OCI-LY7 (cell line): ENCODE results near the gene PCNT. TPM values are rescaled to one million over a fixed set of nuclear protein-coding genes. Genes with fewer than 3 reads are reported as not detected.
A peak's percentile ranks its signal among the peaks of the same experiment; 100 is the strongest.
"Not testable (repeated sequence)": the region's sequence is repeated elsewhere in the genome, so short reads cannot be mapped to it uniquely, and the experiment has no call there.

Source experiments
- BruUV-seq: library from RNA; stranded (reverse); fragments of 400-500 nt; replicated peaks from 2 replicates; lab custom pipeline; 2021; lab: Mats Ljungman, UMichigan
- CTCF ChIA-PET: fragments of 300-600 bp; sonication (Branson Sonifier 250); formaldehyde crosslinking; loops from one replicate; lab custom pipeline; 2022; ENCODE audit warnings: antibody characterized with exemption; ENCODE audit not compliant: unreplicated experiment; lab: Charles Lee
- POLR2A ChIA-PET: fragments of 300-600 bp; sonication (Branson Sonifier 250); formaldehyde crosslinking; loops from one replicate; lab custom pipeline; 2022; ENCODE audit warnings: antibody characterized with exemption; lab: Charles Lee
- DNase-seq: peaks from one replicate; pipeline ENCODE4 v3.0.0-alpha.2; 2015; ENCODE audit warnings: low spot score
- H2AFZ ChIP-seq: fragments of 200-600 bp; sonication (generic), shearing (Covaris generic); 2 replicates; pipeline ENCODE4 v1.6.1; 2014; ENCODE audit warnings: mild to moderate bottlenecking, antibody characterized with exemption, low read length, moderate library complexity
- H3K27ac ChIP-seq: fragments of 200-600 bp; sonication (generic); 2 replicates; pipeline ENCODE4 v1.5.1; 2014; ENCODE audit warnings: mixed run types, low read depth, mild to moderate bottlenecking, moderate library complexity, low read length, inconsistent platforms; ENCODE audit not compliant: poor library complexity, severe bottlenecking
- H3K36me3 ChIP-seq: fragments of 200-600 bp; sonication (generic); 2 replicates; pipeline ENCODE4 v1.6.1; 2014; ENCODE audit warnings: mild to moderate bottlenecking, antibody characterized with exemption, low read length, moderate library complexity, mixed read lengths; ENCODE audit not compliant: insufficient read depth
- H3K4me1 ChIP-seq: fragments of 200-600 bp; sonication (generic); 2 replicates; pipeline ENCODE4 v1.5.1; 2014; ENCODE audit warnings: mild to moderate bottlenecking, low read length; ENCODE audit not compliant: insufficient read depth, poor library complexity, severe bottlenecking
- H3K4me2 ChIP-seq: fragments of 200-600 bp; sonication (generic); 2 replicates; pipeline ENCODE4 v1.6.1; 2014; ENCODE audit warnings: mild to moderate bottlenecking, low read length
- H3K4me3 ChIP-seq: fragments of 200-600 bp; sonication (generic); 2 replicates; pipeline ENCODE4 v1.5.1; 2014; ENCODE audit warnings: mild to moderate bottlenecking, low read depth, low read length; ENCODE audit not compliant: poor library complexity, severe bottlenecking
- H3K79me2 ChIP-seq: fragments of 200-600 bp; sonication (generic); 2 replicates; pipeline ENCODE4 v1.6.1; 2016; ENCODE audit warnings: low read depth, mild to moderate bottlenecking, low read length, moderate library complexity, mixed read lengths; ENCODE audit not compliant: insufficient read depth
- H3K9me2 ChIP-seq: fragments of 200-600 bp; sonication (generic); 2 replicates; pipeline ENCODE4 v1.6.1; 2016; ENCODE audit warnings: mild to moderate bottlenecking, low read length, mixed read lengths; ENCODE audit not compliant: insufficient read depth
- H3K9me3 ChIP-seq: fragments of 200-600 bp; sonication (generic); 2 replicates; pipeline ENCODE4 v1.6.1; 2014; ENCODE audit warnings: mild to moderate bottlenecking, mixed run types, low read length, mixed read lengths
- H4K20me1 ChIP-seq: fragments of 200-600 bp; sonication (generic); 2 replicates; pipeline ENCODE4 v1.6.1; 2014; ENCODE audit warnings: mild to moderate bottlenecking, antibody characterized with exemption, low read length, moderate library complexity, mixed read lengths; ENCODE audit not compliant: insufficient read depth
- EZH2phosphoT487 ChIP-seq: fragments of 200-600 bp; sonication (generic); IDR thresholded peaks from 2 replicates; pipeline ENCODE4 v1.6.1; 2018; ENCODE audit warnings: low read depth, borderline replicate concordance, mild to moderate bottlenecking, mixed run types, antibody characterized with exemption, low read length, moderate library complexity, mixed read lengths
- intact Hi-C: fragments of 100-400 bp; cut with micrococcal nuclease; formaldehyde crosslinking; loops from one replicate; pipeline ENCODE4 v1.10.0; 2022; ENCODE audit not compliant: unreplicated experiment
- total RNA-seq, 2 experiments: library from RNA; depleted of rRNA in 1 of 2; stranded (reverse); fragments of >200 nt in 1 of 2; shearing (Covaris generic) in 1 of 2; gene quantifications; 2 replicates each; pipeline ENCODE4 v1.2.3, GENCODE V29; 2014 to 2022
- TF ChIP-seq, protein P1 (sequence below): fragments of 200-600 bp; sonication (generic); conservative IDR thresholded peaks from 2 replicates; pipeline ENCODE4 v1.5.1; 2014; ENCODE audit warnings: mild to moderate bottlenecking, antibody characterized with exemption, low read length, moderate library complexity, mixed read lengths

PCNT gene
- total RNA-seq, 2 experiments from 2014 or later = 48.4 to 84.1 TPM

DNA sequence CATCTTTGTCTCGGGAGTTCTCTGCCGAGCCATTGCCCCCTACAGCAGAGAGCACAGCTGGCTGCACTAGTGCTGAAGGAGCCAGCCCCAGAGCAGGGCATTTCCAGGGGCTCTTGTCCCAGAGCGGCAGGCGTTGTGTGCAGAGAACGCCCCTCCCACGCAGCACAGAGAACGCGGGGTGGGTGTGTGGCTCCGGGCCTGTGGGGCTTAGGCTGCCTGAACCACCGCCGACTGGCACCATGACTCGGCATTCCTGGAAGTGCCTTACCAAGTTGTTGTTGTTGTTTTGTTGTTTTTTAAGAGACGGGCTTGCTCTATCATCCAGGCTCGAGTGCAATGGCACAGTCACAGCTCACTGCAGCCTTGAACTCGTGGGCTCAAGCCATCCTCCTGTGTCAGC, 119.0 kb downstream of the PCNT start:
- H3K4me3 ChIP-seq = no peak overlapping the region
- no peak overlapping the region for H2AFZ ChIP-seq
- H3K79me2 ChIP-seq = no peaks in the 10 kb centered on the region
- TF ChIP-seq, protein P1, sequence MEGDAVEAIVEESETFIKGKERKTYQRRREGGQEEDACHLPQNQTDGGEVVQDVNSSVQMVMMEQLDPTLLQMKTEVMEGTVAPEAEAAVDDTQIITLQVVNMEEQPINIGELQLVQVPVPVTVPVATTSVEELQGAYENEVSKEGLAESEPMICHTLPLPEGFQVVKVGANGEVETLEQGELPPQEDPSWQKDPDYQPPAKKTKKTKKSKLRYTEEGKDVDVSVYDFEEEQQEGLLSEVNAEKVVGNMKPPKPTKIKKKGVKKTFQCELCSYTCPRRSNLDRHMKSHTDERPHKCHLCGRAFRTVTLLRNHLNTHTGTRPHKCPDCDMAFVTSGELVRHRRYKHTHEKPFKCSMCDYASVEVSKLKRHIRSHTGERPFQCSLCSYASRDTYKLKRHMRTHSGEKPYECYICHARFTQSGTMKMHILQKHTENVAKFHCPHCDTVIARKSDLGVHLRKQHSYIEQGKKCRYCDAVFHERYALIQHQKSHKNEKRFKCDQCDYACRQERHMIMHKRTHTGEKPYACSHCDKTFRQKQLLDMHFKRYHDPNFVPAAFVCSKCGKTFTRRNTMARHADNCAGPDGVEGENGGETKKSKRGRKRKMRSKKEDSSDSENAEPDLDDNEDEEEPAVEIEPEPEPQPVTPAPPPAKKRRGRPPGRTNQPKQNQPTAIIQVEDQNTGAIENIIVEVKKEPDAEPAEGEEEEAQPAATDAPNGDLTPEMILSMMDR = no peak
- no peak for TF ChIP-seq EZH2phosphoT487
- no peak overlapping the region for H3K4me2 ChIP-seq
- DNase-seq = no peak
- no TSS peak for BruUV-seq
- intact Hi-C loops = no loop called here
- ChIA-PET POLR2A (no interaction called here), CTCF (no interaction called here)
- no peaks in the 10 kb centered on the region for H4K20me1 ChIP-seq
- H3K36me3 ChIP-seq = peaks cover 98% of the 10 kb centered on the region
- no peak overlapping the region for H3K27ac ChIP-seq
- H3K4me1 ChIP-seq = no peaks in the 10 kb centered on the region
- H3K9me3 ChIP-seq = peaks cover 3% of the 10 kb centered on the region; the same call in 1 of the 2 replicates
- H3K9me2 ChIP-seq = no peaks in the 10 kb centered on the region

DNA sequence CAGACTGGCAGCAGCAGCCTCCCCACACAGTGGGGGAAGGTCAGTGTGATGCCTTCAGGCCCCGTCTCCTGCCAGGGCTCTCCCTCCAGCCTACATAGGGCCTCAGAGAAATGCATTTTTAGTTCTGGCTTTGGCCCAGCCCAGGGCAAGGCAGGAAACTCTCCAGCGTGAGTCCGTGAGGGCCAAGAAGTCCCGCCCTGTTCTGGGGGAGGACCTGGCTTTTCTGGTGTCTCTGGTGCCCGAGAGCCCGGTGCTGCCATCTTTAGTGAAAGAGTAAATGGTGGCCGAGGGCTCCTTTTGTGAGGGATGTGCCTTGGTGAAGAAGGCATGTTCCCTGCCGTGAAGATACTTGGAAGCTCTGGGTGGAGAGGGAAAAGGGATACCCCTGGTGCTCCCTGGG, 120.0 kb downstream of the PCNT start:
- Histone ChIP-seq H3K27ac (no peak overlapping the region), H3K36me3 (peaks cover 99% of the 10 kb centered on the region), H3K4me2 (no peak overlapping the region), H4K20me1 (no peaks in the 10 kb centered on the region), H3K4me1 (no peaks in the 10 kb centered on the region), H3K79me2 (no peaks in the 10 kb centered on the region), H2AFZ (no peak overlapping the region), H3K9me3 (peaks cover 8% of the 10 kb centered on the region; the same call in 1 of the 2 replicates), H3K4me3 (no peak overlapping the region), H3K9me2 (no peaks in the 10 kb centered on the region)
- CTCF ChIA-PET = no interaction called here
- TF ChIP-seq, protein P1 = no peak
- BruUV-seq = no TSS peak
- intact Hi-C loops = no loop called here
- POLR2A ChIA-PET = interaction anchor here (0.7 kb wide), 1 partner anchor 192 kb away, joined by 3 read pairs; the partner anchor contains the start of gene PRMT2
- DNase-seq = no peak

DNA sequence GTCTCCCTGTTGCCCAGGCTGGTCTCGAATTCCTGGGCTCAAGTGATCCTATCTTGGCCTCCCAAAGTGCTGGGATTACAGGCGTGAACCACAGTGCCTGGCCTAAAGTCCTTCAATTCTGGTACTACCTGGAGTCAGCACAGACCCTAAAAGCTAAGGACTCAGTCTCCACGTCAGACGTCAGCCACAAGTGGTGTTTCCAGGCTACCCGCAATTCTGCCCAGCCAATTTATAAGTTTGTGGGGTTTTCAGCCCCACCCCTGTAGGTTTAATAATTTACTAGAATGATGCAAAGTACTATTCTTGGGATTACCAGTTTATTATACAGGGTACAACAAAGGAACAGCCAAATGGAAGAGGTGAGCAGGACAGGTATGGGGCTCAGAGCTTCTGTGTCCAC, 124.2 kb downstream of the PCNT start:
- no peak overlapping the region for H3K4me2 ChIP-seq
- TF ChIP-seq, protein P1 = no peak
- no peak for TF ChIP-seq EZH2phosphoT487
- BruUV-seq = no TSS peak
- H3K4me1 ChIP-seq = no peaks in the 10 kb centered on the region
- peaks cover 13% of the 10 kb centered on the region; the same call in 1 of the 2 replicates for H3K9me3 ChIP-seq
- H3K4me3 ChIP-seq = no peak overlapping the region
- no peak for DNase-seq
- H3K27ac ChIP-seq = no peak overlapping the region
- H3K79me2 ChIP-seq = no peaks in the 10 kb centered on the region; the same call in 1 of the 2 replicates
- H3K9me2 ChIP-seq = no peaks in the 10 kb centered on the region
- CTCF ChIA-PET = no interaction called here
- intact Hi-C loops = no loop called here
- POLR2A ChIA-PET = interaction anchor here (0.6 kb wide), 1 partner anchor 20 kb away, joined by 3 read pairs; no protein-coding TSS in a partner anchor
- H4K20me1 ChIP-seq = 0 out of 2 replicates have a peak, but pooled peaks cover 8% of the 10 kb centered on the region
- H3K36me3 ChIP-seq = peaks cover 93% of the 10 kb centered on the region
- no peak overlapping the region for H2AFZ ChIP-seq

DNA sequence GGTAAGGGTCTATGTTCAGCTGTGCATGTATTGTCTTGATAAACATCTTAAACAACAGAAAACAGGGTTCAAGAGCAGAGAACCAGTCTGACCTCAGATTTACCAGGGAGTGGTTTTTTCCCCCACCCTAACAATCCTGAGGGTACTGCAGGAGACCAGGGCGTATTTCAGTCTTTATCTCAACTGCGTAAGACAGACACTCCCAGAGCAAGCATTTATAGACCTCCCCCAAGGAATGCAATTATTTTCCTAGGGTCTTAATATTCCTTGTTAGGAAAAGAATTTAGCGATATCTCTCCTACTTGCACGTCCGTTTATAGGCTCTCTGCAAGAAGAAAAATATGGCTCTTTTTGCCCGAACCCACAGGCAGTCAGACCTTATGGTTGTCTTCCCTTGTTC, 124.9 kb downstream of the PCNT start:
- H3K4me3 ChIP-seq, H3K4me1 ChIP-seq, H3K4me2 ChIP-seq, H2AFZ ChIP-seq, POLR2A ChIA-PET, H4K20me1 ChIP-seq, intact Hi-C loops, H3K79me2 ChIP-seq, H3K27ac ChIP-seq, CTCF ChIA-PET, H3K9me2 ChIP-seq, BruUV-seq: not testable (repeated sequence)
- peaks cover 13% of the 10 kb centered on the region; the same call in 1 of the 2 replicates for H3K9me3 ChIP-seq
- peak; percentile 32 for DNase-seq
- H3K36me3 ChIP-seq = peaks cover 90% of the 10 kb centered on the region
